LNCaP clone FGC (cell line): ENCODE data around the gene ABHD16A.
A peak's percentile ranks its signal among the peaks of the same experiment; 100 is the strongest.

Experiments used
- DNase-seq: peaks from one replicate; pipeline ENCODE4 v3.0.0-alpha.2; 2011; ENCODE audit warnings: low read depth
- H3K4me3 ChIP-seq: 2 replicates; pipeline ENCODE4 v1.5.1; 2011; ENCODE audit warnings: mild to moderate bottlenecking, low read depth, low read length, control low read depth
- CTCF ChIP-seq: IDR thresholded peaks from 2 replicates; pipeline ENCODE4 v1.5.1; 2012; ENCODE audit warnings: mild to moderate bottlenecking; ENCODE audit not compliant: control insufficient read depth, insufficient read depth; ENCODE audit errors: extremely low read depth

Gene ABHD16A

GRCh38 chr6:31654574-31655348 lies 48.4 kb downstream of the ABHD16A start:
- no peak overlapping the region for H3K4me3 ChIP-seq
- no peak for TF ChIP-seq CTCF
- no peak for DNase-seq

GRCh38 chr6:31652925-31653724 lies 50.0 kb downstream of the ABHD16A start:
- DNase-seq, result no peak
- H3K4me3 ChIP-seq, result peak overlapping the region; percentile 80
- no peak for TF ChIP-seq CTCF

GRCh38 chr6:31651602-31652191 lies 51.4 kb downstream of the ABHD16A start:
- peak; percentile 77 for DNase-seq
- no peak for TF ChIP-seq CTCF
- H3K4me3 ChIP-seq, result peak overlapping the region; percentile 80

GRCh38 chr6:31645325-31645724 lies 57.8 kb downstream of the ABHD16A start:
- no peak overlapping the region for H3K4me3 ChIP-seq
- DNase-seq, result no peak
- no peak for TF ChIP-seq CTCF

- H3K4me3 ChIP-seq, result no peak overlapping the region
- no peak for DNase-seq
- no peak for TF ChIP-seq CTCF
Observed at GRCh38 chr6:31643818-31644454, 59.2 kb downstream of the ABHD16A start.

GRCh38 chr6:31642798-31643570 lies 60.1 kb downstream of the ABHD16A start:
- no peak for DNase-seq
- no peak overlapping the region for H3K4me3 ChIP-seq
- TF ChIP-seq CTCF, result no peak
